Measurements from ENCODE around the gene RPL13. TPM values are rescaled to one million over a fixed set of nuclear protein-coding genes. Genes with fewer than 3 reads are reported as not detected.
A peak's percentile ranks its signal among the peaks of the same experiment; 100 is the strongest.

Gene RPL13
- total RNA-seq, 4 donors from 2014 or later, result 3,143 to 7,972 (median 4,864) TPM

- Histone ChIP-seq H3K4me3 (peak overlapping the region in 2 of 4 donors; percentile 19 to 50), H3K27ac (peak overlapping the region; percentile 5 to 69 (median 56)), H3K4me1 (peaks cover 46 to 55% (median 47%) of the 10 kb centered on the region in 3 donors), H3K36me3 (peaks cover 20 to 40% (median 29%) of the 10 kb centered on the region in 3 donors), H3K9me3 (no peaks in the 10 kb centered on the region), H3K27me3 (peaks cover 0 to 19% (median 0%) of the 10 kb centered on the region in 4 donors)
- WGBS, 2 donors, result no CpG with 5 or more reads among the region's 3 CpGs
- no peak for TF ChIP-seq POLR2A (IDR thresholded peaks at IDR 0.05)
- TF ChIP-seq CTCF (IDR thresholded peaks at IDR 0.05), result no peak
- intact Hi-C loops (cut with DNase I), result no loop called here
- DNase-seq, result no peak
Measured at GRCh38 chr16:89565256-89565505, 4.7 kb downstream of the RPL13 start.

- Histone ChIP-seq H3K27ac (peak overlapping the region; percentile 5 to 69 (median 56)), H3K27me3 (peaks cover 0 to 24% (median 0%) of the 10 kb centered on the region in 4 donors), H3K36me3 (peaks cover 20 to 40% (median 29%) of the 10 kb centered on the region in 3 donors), H3K9me3 (no peaks in the 10 kb centered on the region), H3K4me3 (peak overlapping the region in 3 of 4 donors; percentile 12 to 50 (median 19)), H3K4me1 (peaks cover 46 to 55% (median 47%) of the 10 kb centered on the region in 3 donors)
- no peak for TF ChIP-seq POLR2A (IDR thresholded peaks at IDR 0.05)
- peak; percentile 20 to 80 (median 52) for TF ChIP-seq CTCF (IDR thresholded peaks at IDR 0.05)
- WGBS, 2 donors, result 2 to 8% methylated on average over 16 to 20 of the region's 46 CpGs
- no peak for DNase-seq
- intact Hi-C loops (cut with DNase I), result no loop called here
Measured at GRCh38 chr16:89565506-89566372, 5.3 kb downstream of the RPL13 start.

- no peaks in the 10 kb centered on the region for H3K9me3 ChIP-seq
- WGBS, 2 donors, result 76 to 83% methylated on average over 6 to 22 of the region's 30 CpGs
- no peak overlapping the region for H3K27ac ChIP-seq
- no peak for DNase-seq
- peaks cover 32 to 46% (median 32%) of the 10 kb centered on the region in 3 donors for H3K4me1 ChIP-seq
- H3K4me3 ChIP-seq, result no peak overlapping the region
- H3K27me3 ChIP-seq, result peaks cover 0 to 43% (median 0%) of the 10 kb centered on the region in 4 donors
- intact Hi-C loops (cut with DNase I), result no loop called here
- H3K36me3 ChIP-seq, result peaks cover 12 to 20% (median 19%) of the 10 kb centered on the region in 3 donors
- TF ChIP-seq POLR2A (IDR thresholded peaks at IDR 0.05), result no peak
- no peak for TF ChIP-seq CTCF (IDR thresholded peaks at IDR 0.05)
Measured at GRCh38 chr16:89567656-89568594, 7.4 kb downstream of the RPL13 start.

- peaks cover 17 to 37% (median 23%) of the 10 kb centered on the region in 3 donors for H3K4me1 ChIP-seq
- no peak for DNase-seq
- no peaks in the 10 kb centered on the region for H3K9me3 ChIP-seq
- peaks cover 0 to 61% (median 4%) of the 10 kb centered on the region in 4 donors for H3K27me3 ChIP-seq
- intact Hi-C loops (cut with DNase I), result no loop called here
- H3K27ac ChIP-seq, result no peak overlapping the region
- peaks cover 0 to 2% (median under 1%) of the 10 kb centered on the region in 3 donors for H3K36me3 ChIP-seq
- no peak for TF ChIP-seq CTCF (IDR thresholded peaks at IDR 0.05)
- TF ChIP-seq POLR2A (IDR thresholded peaks at IDR 0.05), result no peak
- WGBS, 2 donors, result 61 to 75% methylated on average over 5 to 13 of the region's 23 CpGs
- no peak overlapping the region for H3K4me3 ChIP-seq
Measured at GRCh38 chr16:89569506-89570341, 9.2 kb downstream of the RPL13 start.

Data from esophagus squamous epithelium (tissue), 5 donors.